T-helper 1 cell (primary cell): ENCODE data around the gene ZNF469.

Experiments used
- DNase-seq, 5 donors: peaks; one replicate each; pipeline ENCODE4 v3.0.0-alpha.2; 2012 to 2020

Gene ZNF469

DNA sequence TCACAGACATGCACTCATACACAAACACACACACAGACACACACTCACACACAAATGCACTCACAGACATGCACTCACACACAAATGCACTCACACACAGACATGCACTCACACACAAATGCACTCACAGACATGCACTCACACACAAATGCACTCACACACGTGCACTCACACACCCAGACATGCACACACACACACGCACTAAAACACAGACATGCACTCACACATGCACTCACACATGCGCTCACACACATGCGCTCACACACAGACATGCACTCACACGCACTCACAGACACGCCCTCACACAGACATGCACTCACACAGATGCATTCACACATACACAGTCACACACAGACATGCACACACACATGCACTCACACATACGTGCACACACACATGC is 2.7 kb upstream of the ZNF469 start:
- no peak for DNase-seq

DNA sequence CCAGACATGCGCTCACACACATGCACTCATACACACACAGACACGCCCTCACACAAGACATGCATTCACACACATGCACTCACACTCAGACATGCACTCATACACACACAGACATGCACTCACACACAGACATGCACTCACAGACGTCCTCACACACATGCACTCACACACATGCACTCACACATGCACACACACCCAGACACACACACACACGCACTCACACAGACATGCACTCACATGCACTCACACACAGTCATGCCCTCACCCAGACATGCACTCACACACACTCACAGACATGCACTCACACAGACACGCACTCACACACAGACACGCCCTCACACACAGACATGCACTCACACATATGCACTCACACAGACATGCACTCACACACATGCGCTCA is 2.1 kb upstream of the ZNF469 start:
- no peak for DNase-seq

- DNase-seq = no peak
These were observed 823 bp upstream of the ZNF469 start for GRCh38 chr16:88381820-88382451.

DNA sequence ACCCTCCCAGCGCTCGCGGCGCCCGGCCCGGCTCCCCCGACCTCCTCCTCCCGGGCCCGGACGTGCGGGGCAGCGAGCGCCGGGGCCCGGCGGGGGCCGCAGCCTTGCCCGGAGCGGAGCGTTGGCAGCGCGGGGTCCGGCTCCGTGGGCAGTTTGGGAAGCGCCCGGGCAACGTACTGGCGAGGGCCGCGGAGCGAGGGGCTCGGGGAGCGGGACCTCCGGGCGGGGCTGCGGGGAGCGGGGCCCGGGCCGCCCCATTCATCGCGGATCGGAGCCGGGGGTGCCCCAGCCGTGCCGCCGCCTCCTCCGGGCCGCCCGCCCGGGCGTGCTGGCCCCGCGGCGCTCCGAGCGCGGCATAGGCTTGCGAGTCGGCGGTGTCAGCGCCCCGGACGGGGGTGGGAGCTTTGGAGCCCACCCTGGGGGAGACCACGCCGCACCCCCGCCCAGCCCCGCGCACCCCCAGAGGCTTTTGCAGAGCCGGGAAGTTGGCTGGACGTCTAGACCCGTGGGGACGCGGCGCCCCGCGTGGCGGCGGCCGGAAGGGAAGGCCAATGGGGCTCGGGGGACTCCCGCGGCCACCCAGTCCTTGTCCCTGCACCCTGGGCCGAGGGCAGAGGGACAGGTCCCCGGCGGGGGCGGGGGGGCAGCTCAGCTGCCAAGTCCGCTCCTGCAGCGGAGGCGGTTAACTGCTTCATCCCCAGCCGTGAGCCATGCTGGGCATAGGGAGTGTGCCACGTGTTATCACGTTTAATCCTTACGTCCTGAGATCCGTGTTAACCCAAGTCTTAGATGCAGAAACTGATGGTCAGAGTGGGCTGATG is 852 bp downstream of the ZNF469 start:
- DNase-seq = no peak

GRCh38 chr16:88384222-88385111 is 1.7 kb downstream of the ZNF469 start:
- DNase-seq = no peak

DNA sequence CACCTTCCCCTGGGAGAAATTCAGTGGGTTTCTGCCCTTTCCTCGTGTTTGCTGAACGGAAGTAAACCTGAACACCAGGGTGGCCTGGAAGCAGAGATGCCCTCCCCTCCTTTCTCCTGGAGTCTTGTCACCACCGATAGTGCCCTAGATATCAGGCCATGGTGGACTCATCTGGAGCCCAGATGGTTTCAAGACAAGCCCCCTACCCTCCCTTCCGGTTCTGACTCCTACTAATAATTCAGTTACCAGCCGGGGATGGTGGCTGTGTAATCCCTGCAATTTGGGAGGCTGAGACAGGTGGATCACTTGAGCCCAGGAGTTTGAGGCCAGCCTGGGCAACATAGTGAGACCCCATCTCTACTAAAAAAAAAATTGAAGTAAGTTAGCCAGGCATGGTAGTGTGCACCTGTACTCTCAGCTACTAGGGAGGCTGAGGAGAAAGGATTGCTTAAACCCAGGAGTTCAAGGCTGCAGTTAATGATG is 2.4 kb downstream of the ZNF469 start:
- no peak for DNase-seq

GRCh38 chr16:88385831-88386815 is 3.4 kb downstream of the ZNF469 start:
- DNase-seq = no peak

GRCh38 chr16:88387180-88387765 is 4.5 kb downstream of the ZNF469 start:
- no peak for DNase-seq

- no peak for DNase-seq
These were observed 5.3 kb downstream of the ZNF469 start for GRCh38 chr16:88387941-88388627.

GRCh38 chr16:88389191-88389590 is 6.4 kb downstream of the ZNF469 start:
- DNase-seq = no peak

GRCh38 chr16:88389621-88390160 is 6.9 kb downstream of the ZNF469 start:
- no peak for DNase-seq

- no peak for DNase-seq
These were observed 7.5 kb downstream of the ZNF469 start for GRCh38 chr16:88390265-88390664.

DNA sequence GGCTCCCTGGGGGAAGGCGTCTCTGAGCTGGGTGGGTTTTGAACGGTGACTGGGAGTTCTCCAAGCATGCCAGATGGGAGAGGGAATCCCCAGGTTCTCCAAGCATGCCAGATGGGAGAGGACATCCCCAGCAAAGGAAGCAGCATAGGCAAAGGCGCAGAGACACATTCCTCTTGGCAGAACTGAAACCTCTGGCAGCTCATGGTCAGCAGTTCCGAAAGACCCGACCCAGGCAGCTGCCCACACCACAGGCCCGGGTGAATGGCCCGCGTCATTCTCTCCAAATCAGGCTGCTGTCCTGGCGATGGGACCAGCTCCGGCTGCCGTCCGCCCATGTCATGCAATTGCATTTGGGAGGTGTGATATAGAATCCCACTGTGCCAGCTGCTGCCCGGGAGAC is 8.0 kb downstream of the ZNF469 start:
- DNase-seq = no peak

DNA sequence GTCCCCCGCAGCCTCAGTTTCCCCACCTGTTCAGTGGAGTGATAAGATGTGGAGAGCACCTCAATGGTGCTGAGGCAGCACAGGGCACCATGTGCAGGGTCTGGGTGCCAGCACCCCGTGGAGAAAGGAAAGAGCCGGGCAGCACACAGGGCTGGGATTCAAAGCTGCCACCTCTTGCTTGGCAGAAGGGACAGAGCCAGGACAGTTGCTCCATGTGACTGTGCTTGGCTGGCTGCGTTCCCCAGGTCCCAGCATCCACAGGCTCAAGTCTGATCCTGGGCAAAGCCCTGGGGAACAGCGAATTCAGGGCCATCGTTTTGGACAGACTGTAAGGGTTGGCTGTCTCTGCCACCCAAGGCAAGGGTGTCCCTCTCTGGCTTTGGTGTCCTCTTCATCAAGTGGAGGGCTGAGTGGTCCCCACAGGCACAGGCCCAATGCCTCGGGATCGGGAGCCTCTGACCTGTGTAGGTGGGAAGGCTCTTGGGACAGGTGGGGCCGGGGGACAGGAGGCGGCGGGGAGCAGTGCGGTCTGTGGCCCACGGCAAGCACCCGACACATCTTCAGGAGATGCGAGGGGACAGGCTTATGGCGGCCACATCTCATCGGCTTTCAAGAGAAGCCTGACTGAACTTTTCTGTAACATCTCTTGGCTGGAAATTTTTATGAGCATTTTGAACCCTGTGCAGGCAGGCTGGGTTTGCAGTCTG is 8.5 kb downstream of the ZNF469 start:
- no peak for DNase-seq

- no peak for DNase-seq
These were observed 9.4 kb downstream of the ZNF469 start for GRCh38 chr16:88392111-88392510.

DNA sequence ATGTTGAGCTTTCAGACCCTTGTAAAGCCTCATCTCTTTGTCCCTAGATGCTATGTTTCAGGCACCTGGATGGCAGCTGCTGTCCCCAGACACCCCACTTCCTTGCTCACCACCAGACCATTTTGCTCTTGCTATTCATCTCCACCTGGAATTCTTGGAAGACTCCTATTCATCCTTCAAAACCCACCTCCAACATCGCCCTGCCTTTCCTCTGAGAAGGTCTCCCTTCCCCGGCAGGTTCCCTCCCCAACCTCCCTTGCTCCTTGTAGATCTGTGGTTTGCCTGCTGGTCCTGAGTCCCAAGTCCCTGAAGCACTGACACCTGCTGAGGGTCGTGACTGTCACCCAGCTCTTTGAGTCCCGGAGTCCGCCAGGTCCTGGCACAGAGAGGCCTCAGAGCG is 9.9 kb downstream of the ZNF469 start:
- no peak for DNase-seq

GRCh38 chr16:88393034-88393433 is 10.3 kb downstream of the ZNF469 start:
- DNase-seq = no peak

DNA sequence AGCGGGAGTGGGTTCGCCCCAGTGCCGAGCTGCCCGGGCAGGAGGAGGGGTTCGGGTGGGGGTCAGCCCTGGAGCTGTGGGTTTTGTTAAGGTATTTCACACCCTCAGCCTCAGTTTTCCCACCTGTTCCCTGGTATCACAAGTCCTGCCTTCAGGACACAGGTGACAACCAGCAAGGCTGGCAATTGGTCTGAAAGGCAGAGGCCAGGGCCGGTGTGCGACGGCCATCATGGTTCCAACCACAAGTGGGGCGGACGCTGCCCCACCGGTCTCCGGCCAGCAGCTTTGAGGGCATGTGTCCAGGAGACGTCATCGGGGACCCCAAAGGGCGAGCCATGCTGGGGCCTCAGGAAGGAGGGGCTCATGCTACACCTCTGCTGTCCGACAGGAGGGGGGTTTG is 10.8 kb downstream of the ZNF469 start:
- DNase-seq = no peak

DNA sequence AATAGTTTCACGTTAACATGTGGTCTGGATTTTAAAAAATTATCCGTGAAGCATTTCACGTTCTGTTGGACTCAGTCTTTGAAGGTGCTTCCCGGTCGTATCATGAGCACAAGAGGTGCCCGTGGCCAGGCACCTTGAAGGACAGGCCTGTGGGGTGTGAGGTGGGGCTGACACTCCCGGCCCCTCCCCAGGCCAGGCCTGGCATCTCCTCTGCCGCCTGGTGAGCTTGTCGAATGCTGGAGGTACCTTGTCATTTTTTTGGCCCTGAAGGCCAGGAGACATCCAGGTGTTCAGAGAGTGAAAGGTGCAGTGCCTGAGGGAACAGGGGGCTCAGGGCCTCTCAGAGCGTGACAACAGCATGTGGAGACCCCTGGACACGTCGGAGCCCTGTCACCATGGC is 11.7 kb downstream of the ZNF469 start:
- DNase-seq = no peak
